Stimulated activated CD4-positive, alpha-beta T cell treated with anti-CD3 and anti-CD28 coated beads, TNF-alpha, amount 100 ng/mL, for 48 hours (primary cell): Measurements from ENCODE around the gene USP12.
"Not testable (repeated sequence)": the region's sequence is repeated elsewhere in the genome, so short reads cannot be mapped to it uniquely, and the experiment has no call there.

Experiments
- DNase-seq, 3 donors: peaks; one replicate each; pipeline ENCODE4 v3.0.0-alpha.2; 2020; ENCODE audit warnings: low read depth in 3 of 3

Gene USP12

GRCh38 chr13:27171244-27171826 is at the start of gene USP12:
USP12 (minus strand) TSS chr13:27171811; CDS start chr13:27171639, 172 bp downstream.
- no peak for DNase-seq

- DNase-seq, result no peak
Measured at GRCh38 chr13:27219611-27220010, 48.0 kb upstream of the USP12 start.

GRCh38 chr13:27218861-27219260 is 47.2 kb upstream of the USP12 start:
- DNase-seq, result not testable (repeated sequence)

- not testable (repeated sequence) for DNase-seq
Measured at GRCh38 chr13:27217791-27218190, 46.2 kb upstream of the USP12 start.

- not testable (repeated sequence) for DNase-seq
Measured at GRCh38 chr13:27213386-27213785, 41.8 kb upstream of the USP12 start.

GRCh38 chr13:27211771-27212364 is 40.3 kb upstream of the USP12 start:
- DNase-seq, result no peak

- DNase-seq, result no peak
Measured at GRCh38 chr13:27211271-27211670, 39.7 kb upstream of the USP12 start.

- no peak for DNase-seq
Measured at GRCh38 chr13:27208514-27208913, 36.9 kb upstream of the USP12 start.

- DNase-seq, result no peak
Measured at GRCh38 chr13:27203854-27204253, 32.2 kb upstream of the USP12 start.

GRCh38 chr13:27203186-27203585 is 31.6 kb upstream of the USP12 start:
- no peak for DNase-seq

GRCh38 chr13:27201661-27202060 is 30.1 kb upstream of the USP12 start:
- DNase-seq, result no peak

- DNase-seq, result no peak
Measured at GRCh38 chr13:27200413-27201070, 28.9 kb upstream of the USP12 start.

GRCh38 chr13:27199696-27200095 is 28.1 kb upstream of the USP12 start:
- DNase-seq, result no peak

GRCh38 chr13:27199211-27199610 is 27.6 kb upstream of the USP12 start:
- no peak for DNase-seq

GRCh38 chr13:27194895-27195764 is 23.5 kb upstream of the USP12 start:
- no peak for DNase-seq

GRCh38 chr13:27194209-27194608 is 22.6 kb upstream of the USP12 start:
- no peak for DNase-seq

- DNase-seq, result no peak
Measured at GRCh38 chr13:27193496-27193895, 21.9 kb upstream of the USP12 start.

- DNase-seq, result no peak
Measured at GRCh38 chr13:27192973-27193372, 21.4 kb upstream of the USP12 start.

GRCh38 chr13:27192367-27192766 is 20.8 kb upstream of the USP12 start:
- DNase-seq, result not testable (repeated sequence)

- no peak for DNase-seq
Measured at GRCh38 chr13:27189192-27189591, 17.6 kb upstream of the USP12 start.

- no peak for DNase-seq
Measured at GRCh38 chr13:27188239-27188638, 16.6 kb upstream of the USP12 start.

GRCh38 chr13:27186295-27186694 is 14.7 kb upstream of the USP12 start:
- DNase-seq, result no peak
